ENCODE measurements around the gene RPL15.
"Not testable (repeated sequence)": the region's sequence is repeated elsewhere in the genome, so short reads cannot be mapped to it uniquely, and the experiment has no call there.

RPL15 gene

DNA sequence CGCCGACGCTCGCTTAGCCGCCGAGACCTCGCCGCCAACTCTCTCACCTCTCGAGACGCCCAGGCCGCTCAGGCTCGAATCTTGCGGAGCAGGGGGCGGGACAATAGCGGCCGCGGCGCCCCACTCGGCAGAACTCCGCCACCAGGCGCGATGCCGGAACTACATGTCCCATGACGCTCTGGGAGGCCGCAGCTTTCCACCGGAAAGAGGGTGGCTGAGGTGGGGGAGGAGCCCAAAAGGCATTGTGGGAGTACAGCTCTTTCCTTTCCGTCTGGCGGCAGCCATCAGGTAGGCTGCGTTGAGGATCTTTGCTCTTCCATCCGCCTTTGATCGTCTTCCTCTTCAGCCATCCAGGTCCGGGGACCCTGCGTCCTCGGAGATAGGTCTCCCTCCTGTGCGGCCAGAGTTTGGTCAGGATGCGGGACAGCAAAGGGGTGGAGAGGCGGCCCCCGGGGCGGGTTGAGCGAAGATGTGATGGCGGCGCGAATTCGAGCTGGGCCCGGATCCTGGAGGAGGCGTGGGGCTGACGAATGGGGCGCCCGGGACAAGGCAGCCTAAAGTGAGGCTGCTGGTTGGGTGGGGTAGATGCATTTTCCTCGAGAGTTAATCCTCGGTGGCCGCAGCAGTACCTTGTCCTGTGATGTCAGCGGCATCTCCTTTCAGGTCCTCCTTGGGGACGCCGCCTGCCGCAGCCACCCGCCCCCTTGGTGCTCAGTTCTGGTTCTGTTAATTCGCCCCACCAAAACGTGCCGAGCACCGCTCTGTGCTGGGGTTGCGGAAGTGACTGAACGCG is at the start of gene RPL15, which contains the start of gene NKIRAS1:
RPL15 (plus strand) TSS at position 247 of the 793 bp plus-strand sequence. CDS start 728 bp downstream, outside the sequence.
NKIRAS1 (minus strand) TSS at position 105 of the 793 bp plus-strand sequence. CDS start 6,086 bp downstream, outside the sequence.
- DNase-seq, result peak; percentile 92

- no peak for DNase-seq
Observed at GRCh38 chr3:23867400-23867799, 49.5 kb upstream of the RPL15 start.

DNA sequence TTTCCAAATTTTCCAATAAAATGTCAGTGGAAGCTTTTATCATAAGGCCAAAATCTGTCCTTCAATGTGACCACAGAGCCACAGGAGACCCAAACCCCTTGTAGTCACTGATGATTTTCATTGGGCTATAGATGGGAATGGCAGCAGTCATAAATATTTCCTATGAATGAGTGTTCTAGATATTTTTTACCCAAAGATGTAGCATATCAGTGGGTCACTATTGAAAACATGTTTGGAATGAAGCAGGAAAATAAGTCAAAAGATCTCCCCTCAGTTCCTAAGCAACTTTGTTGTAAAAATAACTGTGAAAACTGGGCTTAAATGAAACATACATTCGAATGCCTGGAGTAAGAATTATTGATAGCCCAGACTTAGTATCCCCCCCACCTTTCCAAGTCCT is 49.1 kb upstream of the RPL15 start:
- DNase-seq, result no peak

DNA sequence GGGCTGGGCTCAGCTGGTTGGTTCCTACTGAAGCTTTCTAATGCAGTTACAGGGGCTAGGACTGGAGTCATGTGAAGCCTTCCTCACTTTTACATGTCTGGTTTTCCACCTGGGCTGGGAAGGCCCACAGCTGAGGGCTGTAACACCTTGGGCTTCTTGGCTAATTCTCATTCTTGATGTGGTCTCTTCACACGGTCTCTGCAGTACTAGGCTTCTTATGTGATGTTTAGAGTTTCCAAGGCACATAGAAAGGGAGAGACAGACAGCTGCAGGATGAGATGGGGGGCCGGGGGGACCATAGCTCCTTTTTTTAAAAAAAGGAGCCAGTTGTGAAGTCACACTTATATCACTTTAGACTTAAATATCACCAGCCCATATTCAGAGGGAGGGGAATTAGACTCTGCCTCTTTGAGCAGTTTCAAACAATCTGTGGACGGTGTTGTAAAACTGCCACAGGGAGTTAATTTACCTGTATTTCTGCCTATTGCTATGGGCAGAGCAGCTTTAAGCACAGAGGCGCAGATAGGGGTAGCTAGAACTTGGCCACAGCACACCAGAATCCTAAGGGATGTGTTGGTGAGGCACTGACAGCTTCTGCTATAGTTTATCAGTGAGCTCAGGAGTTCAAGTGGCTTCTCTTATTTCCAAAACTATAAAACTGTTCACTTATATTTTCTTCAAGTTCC is 46.8 kb upstream of the RPL15 start:
- DNase-seq, result no peak

GRCh38 chr3:23870663-23871043 is 46.3 kb upstream of the RPL15 start:
- not testable (repeated sequence) for DNase-seq

GRCh38 chr3:23871361-23871760 is 45.6 kb upstream of the RPL15 start:
- not testable (repeated sequence) for DNase-seq

DNA sequence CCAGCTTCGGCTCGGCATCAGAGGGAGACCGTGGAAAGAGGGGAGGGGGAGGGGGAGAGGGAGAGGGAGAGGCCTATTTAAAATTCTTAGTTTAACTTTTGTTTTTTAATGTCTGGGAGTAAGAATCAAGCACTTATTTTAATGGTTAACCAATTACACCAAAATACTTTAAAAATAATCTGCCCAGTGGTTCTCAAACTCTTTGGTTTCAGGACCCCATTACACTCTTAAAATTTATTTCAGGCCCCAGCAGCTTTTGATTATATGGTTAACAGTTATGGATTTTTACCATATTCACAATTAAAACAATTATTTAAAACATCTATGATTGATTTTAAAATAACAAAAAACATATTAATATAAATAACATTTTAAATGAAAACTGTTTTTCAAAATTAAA is 44.6 kb upstream of the RPL15 start:
- no peak for DNase-seq

DNA sequence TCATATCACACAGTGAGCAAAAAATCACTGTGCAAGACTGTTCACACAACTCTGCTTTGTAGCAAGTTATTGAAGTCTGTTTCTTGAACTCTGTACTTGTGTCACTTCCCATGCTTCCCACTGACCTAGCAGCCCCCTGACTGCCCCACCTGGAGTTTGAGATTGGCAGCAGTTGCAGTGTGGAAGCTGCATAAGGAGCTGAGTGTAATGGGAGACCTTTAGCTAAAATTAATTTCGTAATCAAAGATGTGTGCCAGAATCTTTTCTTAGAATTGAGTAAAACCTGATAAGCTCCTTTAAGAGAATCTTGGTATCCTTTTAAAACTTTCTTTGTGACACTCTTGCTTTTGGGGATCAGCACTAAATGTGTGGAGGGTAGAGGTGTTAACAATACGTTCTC is 43.0 kb upstream of the RPL15 start:
- DNase-seq, result no peak

DNA sequence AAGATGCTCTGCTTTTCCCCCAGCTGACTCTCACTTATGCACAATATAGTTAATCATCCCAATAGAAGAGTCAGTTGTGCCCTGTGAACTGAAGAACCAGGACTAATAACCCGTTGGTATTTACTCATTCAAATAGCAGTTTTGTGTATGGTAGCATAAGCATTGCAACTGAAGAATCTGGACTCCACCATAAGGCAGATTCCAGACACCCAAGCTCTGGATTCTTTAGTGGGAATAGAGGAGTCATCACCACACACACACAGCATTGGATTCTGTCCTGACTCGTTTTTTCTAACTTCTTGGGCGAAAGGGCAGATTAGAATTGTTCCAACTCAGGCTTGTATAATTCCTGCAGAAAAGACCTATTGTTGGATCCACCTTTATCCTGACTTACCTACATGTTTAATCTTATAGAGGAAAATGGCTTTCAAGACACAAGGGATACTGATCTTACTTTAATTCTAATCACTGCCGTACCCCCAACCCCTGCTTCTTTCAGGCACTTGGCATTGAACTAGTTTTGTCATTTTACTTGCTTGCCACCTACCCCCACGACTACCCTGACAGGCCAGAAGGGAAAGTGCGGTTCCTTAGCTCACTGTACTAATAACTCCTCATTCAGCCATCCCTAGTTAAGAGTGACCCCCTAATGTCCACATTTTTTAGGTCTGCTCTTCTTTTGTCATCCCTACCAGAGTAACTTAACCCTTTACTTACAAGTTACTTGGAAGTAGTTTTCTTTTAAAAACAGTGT is 42.4 kb upstream of the RPL15 start:
- no peak for DNase-seq

- no peak for DNase-seq
Observed at GRCh38 chr3:23875113-23875725, 41.7 kb upstream of the RPL15 start.

DNA sequence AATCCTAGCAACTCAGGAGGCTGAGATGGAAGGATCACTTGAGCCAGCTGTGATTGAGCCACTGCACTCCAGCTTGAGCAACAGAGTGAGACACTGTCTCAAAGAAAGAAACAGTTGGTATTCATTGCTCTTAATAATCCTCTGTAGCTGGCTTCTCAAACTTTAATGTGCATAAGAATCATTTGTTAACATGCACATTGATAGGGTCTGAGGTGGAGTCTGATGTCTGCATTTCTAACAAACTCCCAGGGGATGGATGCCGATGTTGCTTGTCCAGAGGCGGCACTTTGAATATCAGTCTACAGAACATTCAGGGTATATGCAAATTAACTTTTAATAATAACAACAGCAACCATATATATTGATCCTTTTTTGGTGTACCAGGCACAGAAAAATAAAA is 40.0 kb upstream of the RPL15 start:
- DNase-seq, result no peak

DNA sequence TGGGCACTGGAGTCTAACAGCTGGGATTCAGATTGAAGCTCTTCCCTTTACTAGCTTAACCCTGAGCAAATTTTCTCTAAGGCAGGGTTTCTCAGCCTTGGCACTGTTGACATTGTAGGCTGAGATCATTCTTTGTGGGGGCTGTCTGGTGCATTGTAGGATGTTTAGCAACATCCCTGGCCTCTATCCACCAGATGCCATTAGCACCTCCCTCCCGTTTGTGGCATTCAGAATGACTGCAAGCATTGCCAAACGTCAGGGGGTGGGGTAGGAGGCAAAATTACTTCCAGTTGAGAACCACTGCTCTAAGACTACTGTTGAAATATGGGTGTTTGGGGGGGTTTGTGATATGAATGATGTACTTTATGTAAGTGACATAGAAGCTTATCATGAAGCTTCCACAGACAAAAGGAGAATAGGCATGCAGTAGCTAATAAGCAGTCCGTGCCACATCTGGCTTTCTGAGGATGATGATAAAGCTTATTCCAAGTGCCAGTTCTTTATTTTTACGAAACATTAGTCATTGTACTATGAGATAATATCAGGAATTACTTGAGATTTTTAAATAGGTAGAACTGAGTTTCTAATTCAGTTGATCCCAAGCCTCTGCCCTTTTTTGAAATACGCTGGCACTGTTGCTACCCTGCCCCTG is 39.5 kb upstream of the RPL15 start:
- no peak for DNase-seq

DNA sequence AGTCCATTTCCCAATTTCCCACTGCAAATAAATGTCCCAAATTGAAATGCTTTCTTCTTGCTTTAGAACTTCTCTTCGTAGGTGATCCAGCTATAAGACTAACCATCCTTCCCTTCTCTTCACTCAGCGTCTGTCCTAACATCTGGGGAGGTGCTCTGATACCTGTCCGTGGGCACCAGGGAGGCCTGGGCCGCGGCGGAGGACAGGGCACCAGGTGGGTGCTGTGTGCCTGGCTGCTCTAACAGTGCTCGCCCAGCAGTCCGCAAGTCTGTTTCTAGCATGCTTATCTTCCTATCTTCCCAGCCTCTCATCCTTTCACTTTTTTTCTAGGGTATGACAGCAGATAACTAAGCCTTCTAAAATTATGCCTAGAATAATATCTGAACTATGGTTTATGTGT is 37.4 kb upstream of the RPL15 start:
- DNase-seq, result no peak

- no peak for DNase-seq
Observed at GRCh38 chr3:23880703-23881339, 36.1 kb upstream of the RPL15 start.

DNA sequence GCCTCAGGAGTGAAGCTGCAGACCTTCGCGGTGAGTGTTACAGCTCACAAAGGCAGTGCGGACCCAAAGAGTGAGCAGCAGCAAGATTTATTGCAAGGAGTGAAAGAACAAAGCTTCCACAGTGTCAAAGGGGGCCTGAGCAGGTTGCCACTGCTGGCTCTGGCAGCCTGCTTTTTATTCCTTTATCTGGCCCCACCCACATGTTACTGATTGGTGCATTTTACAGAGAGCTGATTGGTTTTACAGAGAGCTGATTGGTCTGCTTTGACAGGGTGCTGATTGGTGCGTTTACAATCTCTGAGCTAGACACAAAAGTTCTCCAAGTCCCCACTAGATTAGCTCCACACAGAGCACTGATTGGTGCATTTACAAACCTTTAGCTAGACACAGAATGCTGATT is 34.9 kb upstream of the RPL15 start:
- DNase-seq, result not testable (repeated sequence)

GRCh38 chr3:23882487-23882918 is 34.4 kb upstream of the RPL15 start:
- no peak for DNase-seq

DNA sequence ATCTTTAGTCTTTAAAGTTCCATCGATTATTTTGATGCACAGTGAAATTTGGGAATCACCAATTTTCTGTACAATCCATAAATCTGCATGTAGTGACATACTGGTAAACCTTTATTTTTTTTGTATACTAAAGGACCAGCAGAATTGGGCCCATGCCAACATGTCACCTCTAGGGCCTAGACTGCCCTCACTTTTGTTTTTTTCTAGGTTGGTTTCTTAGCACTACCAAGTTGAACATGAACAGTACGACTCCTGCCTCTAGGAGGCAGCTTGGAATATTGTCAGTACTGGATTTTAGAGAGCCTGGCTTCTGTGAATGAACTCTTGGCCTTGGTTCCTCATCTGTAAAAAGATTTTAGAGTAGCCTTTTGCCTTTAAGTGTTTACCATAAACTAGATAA is 32.5 kb upstream of the RPL15 start:
- no peak for DNase-seq

- DNase-seq, result no peak
Observed at GRCh38 chr3:23885210-23885609, 31.7 kb upstream of the RPL15 start.

DNA sequence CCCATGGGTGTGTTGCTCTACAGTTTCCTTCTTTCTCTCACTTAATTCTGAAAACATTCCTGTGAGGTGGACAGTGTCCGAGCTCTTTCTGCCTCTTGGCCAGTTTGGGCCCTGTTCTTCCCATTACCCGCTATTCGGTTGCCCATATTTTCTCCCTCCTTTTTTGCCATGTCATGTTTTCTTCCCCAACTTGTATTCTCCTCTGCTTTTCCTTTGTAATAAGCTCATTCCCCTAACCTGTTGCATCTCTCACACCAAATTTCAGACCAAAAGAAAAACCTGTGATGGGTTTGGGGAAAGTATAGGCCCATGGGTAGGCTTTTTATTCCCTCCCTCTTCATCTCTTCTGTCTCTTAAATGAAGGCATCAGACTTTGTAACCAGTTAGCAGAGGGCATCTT is 30.6 kb upstream of the RPL15 start:
- DNase-seq, result no peak

- DNase-seq, result no peak
Observed at GRCh38 chr3:23888617-23889228, 28.2 kb upstream of the RPL15 start.

DNA sequence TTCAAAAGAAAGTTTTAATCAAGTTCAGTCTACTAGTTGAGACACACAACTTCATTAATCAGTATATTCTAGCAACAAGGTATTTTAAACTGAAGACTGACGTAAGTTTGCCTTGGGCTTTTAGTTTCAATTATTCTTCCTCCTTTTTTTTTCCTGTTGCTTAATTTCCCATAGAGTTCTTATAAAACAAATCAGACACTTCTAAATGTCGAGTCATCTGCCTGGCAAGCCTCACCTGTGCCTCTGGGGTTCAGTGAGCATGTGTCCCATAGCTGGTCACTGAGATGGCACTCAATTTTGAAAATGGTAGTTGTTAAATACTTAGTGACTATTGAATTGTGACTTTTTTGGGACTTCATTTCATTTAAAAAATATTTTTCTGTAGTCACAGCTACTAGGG is 27.5 kb upstream of the RPL15 start:
- DNase-seq, result no peak

- DNase-seq, result no peak
Observed at GRCh38 chr3:23889950-23890349, 27.0 kb upstream of the RPL15 start.
